ENCODE results near the gene ZNF460.
"Not testable (repeated sequence)": the region's sequence is repeated elsewhere in the genome, so short reads cannot be mapped to it uniquely, and the experiment has no call there.

The ZNF460 gene

GRCh38 chr19:57280165-57280961, at the start of gene ZNF460:
TSS of gene ZNF460 (plus strand) at chr19:57280485. CDS start at chr19:57280807, 322 bp downstream.
- DNase-seq (ENCODE audit: low read depth): peak; percentile 95

GRCh38 chr19:57231686-57232085, 48.6 kb upstream of the ZNF460 start:
- DNase-seq (ENCODE audit: low read depth): no peak

GRCh38 chr19:57233207-57233606, 47.1 kb upstream of the ZNF460 start:
- no peak for DNase-seq (ENCODE audit: low read depth)

- DNase-seq (ENCODE audit: low read depth): no peak
These were observed 40.3 kb upstream of the ZNF460 start for GRCh38 chr19:57239982-57240310.

GRCh38 chr19:57240311-57241090, 39.8 kb upstream of the ZNF460 start, which contains the start of gene ZNF805:
TSS of gene ZNF805 (plus strand) at chr19:57240632. CDS start at chr19:57240892, 260 bp downstream.
- peak; percentile 95 for DNase-seq (ENCODE audit: low read depth)

- no peak for DNase-seq (ENCODE audit: low read depth)
These were observed 39.1 kb upstream of the ZNF460 start for GRCh38 chr19:57241176-57241575.

- DNase-seq (ENCODE audit: low read depth): no peak
These were observed 37.5 kb upstream of the ZNF460 start for GRCh38 chr19:57242821-57243220.

- DNase-seq (ENCODE audit: low read depth): no peak
These were observed 35.8 kb upstream of the ZNF460 start for GRCh38 chr19:57244513-57244912.

GRCh38 chr19:57245066-57245465, 35.2 kb upstream of the ZNF460 start:
- no peak for DNase-seq (ENCODE audit: low read depth)

GRCh38 chr19:57245959-57246358, 34.3 kb upstream of the ZNF460 start:
- no peak for DNase-seq (ENCODE audit: low read depth)

- no peak for DNase-seq (ENCODE audit: low read depth)
These were observed 31.6 kb upstream of the ZNF460 start for GRCh38 chr19:57248646-57249045.

- no peak for DNase-seq (ENCODE audit: low read depth)
These were observed 31.0 kb upstream of the ZNF460 start for GRCh38 chr19:57249329-57249728.

- not testable (repeated sequence) for DNase-seq (ENCODE audit: low read depth)
These were observed 26.5 kb upstream of the ZNF460 start for GRCh38 chr19:57253767-57254166.

- no peak for DNase-seq (ENCODE audit: low read depth)
These were observed 18.2 kb upstream of the ZNF460 start for GRCh38 chr19:57262044-57262443.

- DNase-seq (ENCODE audit: low read depth): no peak
These were observed 17.0 kb upstream of the ZNF460 start for GRCh38 chr19:57263244-57263741.

- no peak for DNase-seq (ENCODE audit: low read depth)
These were observed 13.0 kb upstream of the ZNF460 start for GRCh38 chr19:57267291-57267690.

- no peak for DNase-seq (ENCODE audit: low read depth)
These were observed 10.6 kb upstream of the ZNF460 start for GRCh38 chr19:57269515-57270250.

- DNase-seq (ENCODE audit: low read depth): no peak
These were observed 9.0 kb upstream of the ZNF460 start for GRCh38 chr19:57271280-57271679.

GRCh38 chr19:57273014-57273413, 7.3 kb upstream of the ZNF460 start:
- DNase-seq (ENCODE audit: low read depth): no peak

GRCh38 chr19:57276430-57276829, 3.9 kb upstream of the ZNF460 start:
- DNase-seq (ENCODE audit: low read depth): no peak

- not testable (repeated sequence) for DNase-seq (ENCODE audit: low read depth)
These were observed 1.8 kb upstream of the ZNF460 start for GRCh38 chr19:57278481-57278880.

GRCh38 chr19:57279418-57280164, 694 bp upstream of the ZNF460 start:
- DNase-seq (ENCODE audit: low read depth): peak; percentile 74

All from activated T-cell treated with anti-CD3 and anti-CD28 coated beads for 24 hours (primary cell).